G401.6 (cell line): ENCODE measurements around the gene THAP10.
"Not testable (repeated sequence)": the region's sequence is repeated elsewhere in the genome, so short reads cannot be mapped to it uniquely, and the experiment has no call there.

Experiments used
- FAIRE-seq: peaks from 2 replicates; lab custom pipeline; 2012; peaks lifted over from hg19 to GRCh38; lab: Jason Lieb, UNC

THAP10 gene

DNA sequence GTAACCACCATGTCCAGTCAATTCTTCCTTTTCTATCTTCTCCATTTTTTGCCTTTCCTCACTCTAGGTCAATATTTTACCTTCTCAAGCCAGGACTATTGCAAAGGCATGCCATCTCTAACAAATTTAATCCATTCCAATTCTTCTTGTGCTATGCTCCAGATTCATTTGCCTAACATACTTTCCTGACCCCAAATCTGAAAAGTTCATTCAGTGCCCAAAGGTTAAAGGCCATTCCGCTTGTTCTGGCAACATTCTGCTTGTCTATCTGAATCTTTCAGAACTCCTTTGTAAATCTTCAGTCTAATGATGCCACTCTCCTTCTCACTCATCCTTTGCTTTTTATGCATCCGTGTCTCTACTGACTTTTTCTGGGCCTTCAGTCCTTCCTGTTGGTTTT lies 15.6 kb downstream of the THAP10 start:
- no peak for FAIRE-seq

GRCh38 chr15:70876011-70876410 lies 16.2 kb downstream of the THAP10 start:
- no peak for FAIRE-seq

- peak; percentile 93 for FAIRE-seq
Measured at GRCh38 chr15:70875001-70875782, 17.0 kb downstream of the THAP10 start.

GRCh38 chr15:70873232-70874054 lies 18.8 kb downstream of the THAP10 start:
- no peak for FAIRE-seq

- FAIRE-seq: not testable (repeated sequence)
Measured at GRCh38 chr15:70871490-70871889, 20.7 kb downstream of the THAP10 start.

GRCh38 chr15:70870051-70870450 lies 22.2 kb downstream of the THAP10 start:
- FAIRE-seq: no peak

GRCh38 chr15:70869346-70869745 lies 22.9 kb downstream of the THAP10 start:
- no peak for FAIRE-seq

GRCh38 chr15:70867911-70868467 lies 24.2 kb downstream of the THAP10 start:
- no peak for FAIRE-seq

- FAIRE-seq: no peak
Measured at GRCh38 chr15:70866982-70867641, 25.1 kb downstream of the THAP10 start.

DNA sequence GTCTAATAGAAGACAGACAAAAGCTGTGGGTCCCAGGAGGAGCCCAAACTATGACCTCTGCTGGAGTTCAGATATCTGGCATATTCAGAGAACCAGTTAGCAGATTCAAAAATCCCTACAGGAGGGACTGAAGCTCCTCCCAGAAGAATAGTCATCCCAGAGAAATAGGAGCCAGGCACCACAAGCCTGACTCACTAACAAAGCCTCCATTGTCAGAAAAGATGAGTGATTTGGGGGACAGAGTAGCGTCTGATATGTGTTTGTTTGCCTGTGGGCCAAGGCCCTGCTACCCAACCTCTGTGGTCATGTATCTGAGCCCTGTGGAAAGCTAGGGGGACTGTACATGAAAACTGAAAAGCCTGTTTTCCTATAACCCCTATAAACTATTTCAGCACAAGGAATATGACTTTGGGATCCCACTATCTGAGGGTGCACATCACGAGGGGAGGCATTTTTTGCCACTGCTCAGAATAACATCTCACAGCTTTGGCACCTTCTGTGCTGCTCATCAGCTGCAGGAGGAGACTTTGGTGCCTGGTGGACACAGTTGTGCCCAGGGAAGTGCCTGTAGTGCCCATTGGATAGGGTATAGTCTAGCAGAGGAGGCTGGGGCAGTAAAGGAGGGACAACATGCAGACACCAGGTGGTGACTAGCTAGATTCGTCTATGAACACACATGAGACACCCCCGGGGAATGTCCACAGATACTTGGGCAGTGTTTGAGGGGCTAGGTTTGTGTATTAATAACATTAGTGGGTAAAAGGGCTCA lies 28.6 kb downstream of the THAP10 start:
- FAIRE-seq: no peak

- FAIRE-seq: no peak
Measured at GRCh38 chr15:70859998-70860397, 32.2 kb downstream of the THAP10 start.

GRCh38 chr15:70859322-70859908 lies 32.8 kb downstream of the THAP10 start:
- no peak for FAIRE-seq

DNA sequence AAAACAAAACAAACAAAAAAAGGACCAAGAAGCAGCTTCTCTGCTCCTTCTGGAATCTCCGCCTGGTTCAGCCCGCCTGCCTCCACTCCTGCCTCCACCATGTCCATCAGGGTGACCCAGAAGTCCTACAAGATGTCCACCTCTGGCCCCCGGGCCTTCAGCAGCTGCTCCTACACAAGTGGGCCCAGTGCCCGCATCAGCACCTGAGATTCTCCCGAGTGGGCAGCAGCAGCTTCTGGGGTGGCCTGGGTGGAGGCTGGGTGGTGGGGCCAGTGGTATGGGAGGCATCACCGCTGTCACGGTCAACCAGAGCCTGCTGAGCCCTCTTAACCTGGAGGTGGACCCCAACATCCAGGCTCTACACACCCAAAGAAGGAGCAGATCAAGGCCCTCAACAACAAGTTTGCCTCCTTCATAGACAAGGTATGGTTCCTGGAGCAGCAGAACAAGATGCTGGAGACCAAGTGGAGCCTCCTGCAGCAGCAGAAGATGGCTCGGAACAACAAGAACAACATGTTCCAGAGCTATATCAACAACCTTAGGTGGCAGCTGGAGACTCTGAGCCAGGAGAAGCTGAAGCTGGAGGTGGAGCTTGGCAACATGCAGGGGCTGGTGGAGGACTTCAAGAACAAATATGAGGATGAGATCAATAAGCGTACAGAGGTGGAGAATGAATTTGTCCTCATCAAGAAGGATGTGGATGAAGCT lies 33.5 kb downstream of the THAP10 start:
- FAIRE-seq: not testable (repeated sequence)

DNA sequence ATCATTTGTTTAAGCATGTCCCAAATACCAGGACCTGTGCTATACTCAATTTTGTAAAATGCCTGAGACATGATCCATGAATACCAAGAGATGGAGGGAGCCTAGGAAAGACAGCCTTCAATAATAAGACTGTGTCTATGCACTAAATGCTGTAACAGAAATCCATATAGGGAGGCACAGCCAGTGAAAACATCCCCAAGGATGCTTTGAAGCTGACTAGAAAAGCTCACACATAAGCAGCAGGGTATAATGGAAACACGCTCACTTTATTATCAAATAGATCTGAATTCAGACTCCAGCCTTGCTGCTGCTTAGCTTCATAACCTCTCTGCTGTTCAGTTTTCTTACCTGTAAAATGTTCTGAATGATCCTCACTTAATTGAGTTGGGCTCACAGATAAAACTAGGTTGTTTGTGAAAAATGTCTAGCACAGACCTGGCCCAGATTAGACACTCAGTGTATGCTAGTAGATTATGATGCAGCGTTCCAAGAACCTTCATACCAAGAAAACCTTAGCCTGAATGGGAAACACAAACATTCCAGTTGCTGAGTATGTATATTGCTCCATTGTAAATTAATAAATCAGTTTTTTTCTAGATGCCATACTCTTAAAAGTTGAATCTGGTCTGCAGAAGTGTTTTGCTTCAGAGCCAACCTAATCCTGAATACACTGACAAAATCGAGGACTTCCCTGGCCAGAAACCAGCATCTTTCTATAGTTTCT lies 34.5 kb downstream of the THAP10 start:
- FAIRE-seq: no peak

GRCh38 chr15:70856884-70857561 lies 35.2 kb downstream of the THAP10 start:
- FAIRE-seq: no peak

DNA sequence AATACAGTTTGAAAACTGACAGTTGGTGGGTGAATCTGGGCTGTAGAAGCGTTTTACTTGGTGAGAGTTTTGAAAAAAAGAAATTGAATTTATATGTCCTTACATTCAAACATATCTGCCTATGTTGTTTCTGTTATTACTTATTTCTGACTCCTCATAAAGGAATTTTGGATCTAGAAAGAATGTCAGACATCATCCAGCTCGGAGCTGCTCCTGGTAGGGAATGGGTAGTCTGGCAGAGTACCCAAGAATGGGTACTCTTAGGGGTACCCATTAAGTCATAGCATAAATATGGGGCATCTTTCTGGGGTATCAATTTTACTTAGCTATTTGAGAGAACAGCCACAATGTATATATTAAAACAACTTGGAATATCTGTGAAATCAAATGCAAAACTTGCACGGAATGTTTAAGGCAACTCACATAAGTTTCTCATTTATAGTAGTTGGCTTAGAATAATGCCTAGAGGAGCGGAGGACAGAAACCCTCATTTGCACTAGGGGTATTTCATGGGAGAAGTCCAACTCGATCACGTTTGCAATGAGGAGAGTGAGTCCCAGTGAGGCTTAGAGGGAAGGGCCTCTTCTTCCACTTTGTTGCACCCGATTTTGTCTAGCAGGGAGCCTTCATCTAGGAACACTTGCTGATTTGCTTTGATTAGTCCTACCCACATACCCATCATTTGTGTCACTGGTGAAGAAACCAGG lies 35.9 kb downstream of the THAP10 start:
- no peak for FAIRE-seq

DNA sequence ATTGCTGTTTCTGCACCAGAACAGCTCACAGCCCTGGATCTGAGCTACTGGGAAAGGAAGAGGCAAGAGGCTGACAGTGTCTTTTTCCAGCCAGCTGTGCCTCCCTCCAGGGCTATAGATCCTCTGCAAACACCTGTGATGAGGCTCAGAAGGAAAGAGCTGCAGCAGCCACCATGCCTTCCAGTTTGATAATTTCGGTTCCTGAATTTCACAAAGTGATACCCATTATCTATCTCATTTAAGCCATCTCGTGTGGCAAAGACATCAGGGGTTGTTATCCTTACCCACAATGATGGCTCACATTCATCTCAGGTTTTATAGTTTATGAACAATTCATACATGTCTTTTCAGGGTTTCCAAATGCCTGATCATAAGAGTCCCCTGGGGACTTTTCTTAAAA lies 36.5 kb downstream of the THAP10 start:
- FAIRE-seq: no peak

DNA sequence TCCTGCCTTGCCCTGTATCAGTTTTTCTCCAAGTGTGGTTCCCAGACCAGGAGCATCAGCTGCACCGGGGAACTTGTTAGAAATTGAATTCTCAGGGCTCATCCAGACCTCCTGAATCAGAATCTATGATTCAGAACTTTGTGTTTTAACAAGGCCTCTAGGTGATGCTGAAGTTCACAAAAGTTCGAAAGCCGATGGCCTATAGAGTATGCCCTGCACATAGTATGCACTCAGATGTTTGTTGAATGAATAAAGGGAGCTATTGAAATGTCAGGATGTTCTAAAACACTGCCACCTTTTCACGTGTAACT lies 37.6 kb downstream of the THAP10 start:
- FAIRE-seq: no peak
